ENCODE measurements around the gene DNM2.
"Not testable (repeated sequence)": the region's sequence is repeated elsewhere in the genome, so short reads cannot be mapped to it uniquely, and the experiment has no call there.

The DNM2 gene

GRCh38 chr19:10727685-10728201 lies 9.9 kb downstream of the DNM2 start:
- no peak for DNase-seq

GRCh38 chr19:10729411-10729810 lies 11.5 kb downstream of the DNM2 start:
- no peak for DNase-seq

- no peak for DNase-seq
These were observed 13.1 kb downstream of the DNM2 start for GRCh38 chr19:10730932-10731331.

- DNase-seq: no peak
These were observed 17.9 kb downstream of the DNM2 start for GRCh38 chr19:10735741-10736140.

- no peak for DNase-seq
These were observed 18.3 kb downstream of the DNM2 start for GRCh38 chr19:10736189-10736588.

GRCh38 chr19:10736916-10737551 lies 19.2 kb downstream of the DNM2 start:
- no peak for DNase-seq

GRCh38 chr19:10737722-10738121 lies 19.8 kb downstream of the DNM2 start:
- no peak for DNase-seq

- no peak for DNase-seq
These were observed 22.9 kb downstream of the DNM2 start for GRCh38 chr19:10740798-10741197.

- DNase-seq: no peak
These were observed 24.6 kb downstream of the DNM2 start for GRCh38 chr19:10742476-10742875.

- DNase-seq: no peak
These were observed 26.4 kb downstream of the DNM2 start for GRCh38 chr19:10744253-10744798.

GRCh38 chr19:10744801-10745293 lies 27.0 kb downstream of the DNM2 start:
- DNase-seq: no peak

- not testable (repeated sequence) for DNase-seq
These were observed 28.6 kb downstream of the DNM2 start for GRCh38 chr19:10746437-10746836.

GRCh38 chr19:10747271-10747670 lies 29.4 kb downstream of the DNM2 start:
- no peak for DNase-seq

- DNase-seq: no peak
These were observed 29.8 kb downstream of the DNM2 start for GRCh38 chr19:10747674-10748073.

GRCh38 chr19:10748195-10748926 lies 30.5 kb downstream of the DNM2 start:
- no peak for DNase-seq

GRCh38 chr19:10748927-10749434 lies 31.1 kb downstream of the DNM2 start:
- DNase-seq: no peak

- DNase-seq: no peak
These were observed 31.8 kb downstream of the DNM2 start for GRCh38 chr19:10749435-10750384.

GRCh38 chr19:10751109-10751953 lies 33.5 kb downstream of the DNM2 start:
- DNase-seq: no peak

- DNase-seq: no peak
These were observed 34.5 kb downstream of the DNM2 start for GRCh38 chr19:10752237-10752912.

- no peak for DNase-seq
These were observed 35.2 kb downstream of the DNM2 start for GRCh38 chr19:10752913-10753704.

Data from stimulated activated CD4-positive, alpha-beta T cell treated with anti-CD3 and anti-CD28 coated beads, Interleukin-15, amount 100 ng/mL, for 24 hours (primary cell).